Mesenteric fat pad (tissue), 1 donor: Measurements from ENCODE around the gene FCRL6. TPM values are rescaled to one million over a fixed set of nuclear protein-coding genes. Genes with fewer than 3 reads are reported as not detected.

Experiments used
- DNase-seq: peaks from one replicate; pipeline ENCODE4 v3.0.0-alpha.2; 2020; ENCODE audit warnings: low spot score
- total RNA-seq: library from RNA; stranded (reverse); fragmentation: NEBNext Ultra II Directional; extraction: Animal tissue kit (Norgen Biotek cat#: 25700); gene quantifications from one replicate; pipeline ENCODE4 v1.2.1, GENCODE V29; 2021
- donor health status: DM: yes; HTN: yes; CAD: no.

Gene FCRL6
- total RNA-seq, 1 donor from 2014 or later: not detected

DNA sequence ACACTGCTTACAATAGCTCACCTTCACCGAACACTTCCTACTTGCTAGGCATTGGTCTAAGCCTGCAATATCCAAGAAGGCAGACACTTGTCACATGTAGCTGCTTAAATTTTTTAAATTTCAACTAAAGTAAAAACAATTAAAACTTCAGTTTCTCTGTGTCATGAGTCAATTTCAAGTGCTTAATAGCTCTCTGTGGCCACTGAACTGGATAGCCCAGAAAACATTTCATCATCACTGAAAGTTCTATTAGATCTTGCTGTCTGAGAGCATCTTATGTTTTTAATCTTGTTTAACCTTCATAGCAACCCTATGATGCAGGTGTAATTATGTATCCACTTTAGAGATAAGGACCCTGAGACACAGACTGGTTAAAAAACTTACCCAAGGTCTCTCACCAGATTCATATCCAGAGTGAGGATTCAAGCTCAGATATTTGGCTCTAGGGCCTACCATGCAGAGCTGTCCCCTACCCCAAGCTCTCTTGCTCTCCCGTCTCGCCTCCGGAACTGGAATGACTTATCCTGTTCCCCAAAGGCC, 2.6 kb upstream of the FCRL6 start:
- DNase-seq: no peak

DNA sequence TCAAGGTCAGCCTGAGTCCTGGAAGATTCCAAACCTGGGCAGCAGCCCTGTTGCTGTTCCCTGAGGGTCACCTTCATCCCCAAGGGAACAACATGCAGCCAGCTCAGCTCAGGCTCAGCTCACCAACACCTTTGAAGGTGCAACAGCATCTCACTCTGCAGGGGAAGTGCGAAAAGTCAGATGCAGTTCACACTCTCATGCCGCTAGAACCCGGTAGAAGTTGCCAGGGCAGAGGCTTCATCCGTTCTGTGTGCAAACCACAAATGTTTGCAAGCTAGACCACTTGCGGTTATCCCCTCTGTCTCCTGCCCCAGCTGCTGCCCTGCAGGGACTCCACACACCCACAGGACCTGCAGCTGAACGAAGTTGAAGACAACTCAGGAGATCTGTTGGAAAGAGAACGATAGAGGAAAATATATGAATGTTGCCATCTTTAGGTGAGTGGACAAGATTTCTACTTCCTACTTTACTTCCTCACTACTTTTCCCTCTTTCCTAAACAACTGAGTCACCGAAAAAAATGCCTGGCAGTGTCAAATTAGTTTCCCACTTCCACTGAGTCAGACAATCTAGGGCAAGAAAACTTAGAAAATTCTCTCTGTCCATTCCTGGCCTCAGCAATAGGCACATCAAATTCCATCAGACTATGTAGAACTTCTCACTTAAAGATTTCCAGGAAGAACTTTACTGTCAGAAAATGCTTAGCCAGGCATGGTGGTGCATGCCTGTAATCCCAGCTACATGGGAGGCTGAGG, 1.8 kb upstream of the FCRL6 start:
- DNase-seq: no peak

DNA sequence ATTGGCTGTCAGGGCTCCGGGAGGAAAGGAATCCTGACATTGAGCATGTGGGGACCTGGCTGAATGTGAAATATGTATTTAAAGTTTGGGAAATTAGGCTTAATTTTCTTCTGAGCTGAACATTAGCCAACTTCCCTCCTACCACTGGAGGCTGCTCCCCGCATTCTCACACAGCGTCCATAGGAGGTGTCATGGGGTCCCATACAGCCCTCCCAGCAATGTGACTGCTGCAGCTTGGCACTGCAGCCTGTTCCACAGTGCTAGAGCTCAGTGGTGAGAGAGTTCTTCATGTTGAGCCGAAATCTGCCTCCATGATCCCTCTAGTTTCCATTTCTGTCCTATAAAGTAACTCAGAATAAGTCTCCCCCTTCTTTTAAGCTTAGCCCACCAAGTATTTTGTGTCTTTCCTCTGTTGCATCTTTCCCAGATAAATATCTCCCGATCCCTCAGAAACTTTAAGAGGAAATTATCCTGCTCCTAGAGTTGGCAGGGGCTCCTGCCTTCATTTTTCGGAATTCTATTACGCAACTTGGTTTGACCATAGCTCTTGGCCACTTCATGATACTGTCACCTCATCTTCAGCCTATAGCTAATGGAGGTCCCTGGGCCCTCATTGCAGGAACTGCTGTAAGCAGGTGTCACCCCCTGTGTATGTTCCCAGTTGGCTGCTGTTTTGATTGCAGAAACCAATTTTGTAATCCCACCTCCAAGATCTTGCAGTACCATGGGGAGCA, 2.0 kb downstream of the FCRL6 start:
- DNase-seq: no peak

DNA sequence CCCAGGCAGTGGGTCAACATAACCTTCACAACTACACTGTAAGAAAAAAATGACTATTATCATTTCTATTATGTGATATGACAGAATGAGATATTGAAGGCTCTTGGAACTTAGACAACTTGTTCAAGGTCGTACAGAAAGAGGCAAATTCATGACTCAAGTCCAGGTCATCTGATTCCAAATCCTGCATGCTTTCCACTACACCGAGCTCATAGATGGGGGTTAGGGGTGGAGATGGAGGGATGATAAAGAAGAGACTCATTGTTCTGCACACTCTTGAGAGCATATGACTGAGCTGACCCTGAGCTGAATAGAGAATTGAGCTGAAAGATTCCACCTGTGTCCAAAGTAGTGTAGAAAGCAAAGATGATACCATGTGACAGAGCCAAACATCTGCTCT, 2.8 kb downstream of the FCRL6 start:
- DNase-seq: no peak

DNA sequence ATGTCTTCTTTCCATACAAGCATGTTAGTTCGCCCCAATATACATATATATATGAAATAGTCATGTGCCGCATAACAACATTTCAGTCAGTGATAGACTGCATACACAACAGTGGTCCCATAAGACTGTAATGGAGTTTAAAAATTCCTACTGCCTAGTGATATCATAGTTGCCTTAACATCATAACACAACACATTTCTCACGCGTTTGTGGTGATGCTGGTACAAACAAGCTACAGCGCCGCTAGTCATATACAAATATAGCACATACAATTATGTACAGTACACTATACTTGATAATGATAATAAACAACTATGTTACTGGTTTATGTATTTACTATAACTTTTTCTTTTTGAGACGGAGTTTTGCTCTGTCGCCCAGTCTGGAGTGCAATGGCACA, 13.8 kb downstream of the FCRL6 start:
- no peak for DNase-seq

DNA sequence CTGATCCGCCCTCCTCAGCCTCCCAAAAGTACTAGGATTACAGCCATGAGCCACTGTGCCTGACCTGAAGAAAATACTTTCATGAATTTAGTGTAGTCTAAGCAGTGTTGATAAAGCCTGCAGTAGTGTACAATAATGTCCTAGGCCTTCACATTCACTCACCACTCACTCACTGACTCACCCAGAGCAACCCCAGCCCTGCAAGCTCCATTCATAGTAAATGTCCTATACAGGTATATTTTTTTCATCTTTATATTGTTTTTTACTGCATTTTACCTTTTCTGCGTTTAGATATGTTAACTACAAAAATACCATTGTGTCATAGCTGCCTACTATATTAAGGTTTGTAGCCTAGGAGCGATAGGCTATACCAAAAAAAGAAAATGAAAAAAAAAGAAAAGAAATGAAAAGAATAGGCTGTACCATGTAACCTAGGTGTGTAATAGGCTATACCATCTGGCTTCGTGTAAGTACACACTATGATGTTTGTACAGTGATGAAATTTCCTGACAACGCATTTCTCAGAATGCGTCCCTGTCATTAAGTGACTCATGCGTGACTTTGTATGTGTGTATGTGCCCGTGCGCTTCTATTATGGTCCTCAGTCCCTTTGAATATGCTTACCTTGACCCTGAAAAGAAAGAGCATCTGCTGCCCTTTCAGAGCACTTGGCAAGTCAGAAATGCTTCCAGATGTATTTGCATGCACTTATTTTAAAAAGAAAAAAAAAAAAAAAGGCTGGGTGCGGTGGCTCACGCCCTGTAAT, 15.3 kb downstream of the FCRL6 start:
- no peak for DNase-seq

DNA sequence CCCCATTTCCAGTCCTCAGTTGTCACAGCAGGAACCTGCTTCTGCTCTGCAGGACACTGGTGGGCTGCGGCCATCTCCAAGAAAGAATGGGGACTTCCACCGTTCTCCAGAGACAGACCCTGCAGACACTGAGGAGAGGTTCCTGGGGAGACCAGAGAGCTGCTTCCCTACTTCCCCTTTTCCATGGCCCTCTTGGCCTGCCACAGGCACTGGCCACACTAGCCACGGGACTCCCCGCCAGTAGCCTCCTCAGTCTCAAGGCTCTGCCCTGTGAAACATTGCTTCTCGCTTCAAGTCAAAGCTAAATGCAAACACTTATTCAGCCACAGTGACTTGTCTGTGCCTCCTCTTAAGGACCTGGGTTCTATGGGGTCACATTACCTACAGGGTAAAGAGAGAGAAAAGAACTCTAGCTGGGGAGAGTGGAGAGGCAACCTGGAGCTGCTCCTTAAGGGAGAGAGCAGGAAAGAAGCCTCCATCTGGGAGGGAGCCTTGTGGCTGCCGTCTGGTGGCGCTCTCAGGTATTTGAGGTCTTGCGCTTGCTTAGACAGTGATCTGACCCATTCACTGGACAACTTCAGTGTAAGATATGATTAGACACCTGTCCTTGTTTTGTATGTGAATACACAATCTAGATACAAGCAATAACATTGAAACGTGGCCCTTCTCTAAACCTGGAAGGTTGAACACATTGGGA, 19.2 kb downstream of the FCRL6 start:
- DNase-seq: no peak

DNA sequence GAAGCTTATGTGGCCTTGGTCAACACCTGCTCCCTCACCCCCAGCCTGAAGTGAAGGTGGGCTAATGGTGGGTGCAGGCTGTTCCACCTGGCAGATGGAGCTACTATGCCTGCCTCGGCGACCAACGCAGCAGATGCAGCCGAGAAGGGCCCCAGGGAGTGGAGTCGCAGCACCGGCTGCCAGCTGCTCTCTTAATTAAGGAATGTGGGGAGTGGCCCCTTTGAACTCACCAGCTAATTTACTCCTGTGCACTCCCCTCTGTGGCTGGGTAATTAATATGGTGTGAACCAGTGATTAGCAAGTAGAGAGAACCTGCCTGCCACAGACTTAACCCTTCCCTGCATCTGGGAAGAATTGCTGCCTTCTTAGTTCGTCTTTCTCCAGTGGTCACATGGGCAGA, 21.2 kb downstream of the FCRL6 start:
- DNase-seq: no peak

DNA sequence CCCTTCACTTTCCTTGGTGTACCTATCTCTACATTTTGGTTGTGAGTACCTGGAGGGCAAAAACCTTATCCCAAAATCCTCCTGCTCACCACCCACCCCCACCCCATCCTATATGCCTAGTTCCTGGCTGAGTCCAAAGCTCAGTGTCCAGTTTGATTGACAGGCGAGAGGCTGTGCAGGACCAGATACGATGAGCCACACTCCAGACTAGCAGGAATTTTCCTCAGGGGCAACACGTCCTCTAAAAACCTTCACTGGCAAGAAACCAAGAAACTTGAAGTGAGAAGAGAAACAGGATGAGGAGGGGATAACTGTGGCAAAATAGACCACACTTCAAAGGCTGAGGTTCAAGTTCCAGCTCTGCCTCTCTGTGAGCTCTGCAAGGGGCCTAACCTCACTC, 23.4 kb downstream of the FCRL6 start:
- DNase-seq: no peak

DNA sequence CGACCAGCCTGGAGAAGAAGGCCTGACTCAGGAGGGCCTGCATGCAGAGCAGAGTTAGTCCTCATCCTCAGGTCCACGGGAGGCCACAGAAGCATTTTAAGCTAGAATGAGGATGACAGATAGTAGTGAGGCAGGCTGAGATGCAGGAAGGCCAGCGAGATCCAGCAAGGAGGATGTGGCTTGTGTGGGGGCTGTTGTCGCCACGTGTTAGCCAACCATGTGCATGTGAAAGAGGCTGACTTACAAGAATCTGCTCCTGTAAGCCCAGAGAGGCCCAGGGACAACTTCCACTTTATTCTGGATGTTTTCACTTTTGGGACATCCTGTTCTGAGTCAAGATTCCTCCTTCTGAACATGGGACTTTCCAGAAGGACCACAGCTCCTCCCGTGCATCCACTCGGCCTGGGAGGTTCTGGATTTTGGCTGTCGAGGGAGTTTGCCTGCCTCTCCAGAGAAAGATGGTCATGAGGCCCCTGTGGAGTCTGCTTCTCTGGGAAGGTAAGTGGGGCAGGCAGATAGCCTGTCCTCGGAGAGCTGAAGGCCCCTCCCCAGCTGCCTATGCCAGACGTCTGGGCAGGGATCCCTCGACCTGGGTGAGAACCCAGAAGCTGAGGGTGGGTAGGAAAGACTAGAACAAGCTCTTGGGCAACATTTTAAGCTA, 24.4 kb downstream of the FCRL6 start, which contains the start of gene SLAMF8:
SLAMF8 (plus strand) TSS at position 433 of the 661 bp plus-strand sequence; CDS start at position 459, 26 bp downstream.
- no peak for DNase-seq

DNA sequence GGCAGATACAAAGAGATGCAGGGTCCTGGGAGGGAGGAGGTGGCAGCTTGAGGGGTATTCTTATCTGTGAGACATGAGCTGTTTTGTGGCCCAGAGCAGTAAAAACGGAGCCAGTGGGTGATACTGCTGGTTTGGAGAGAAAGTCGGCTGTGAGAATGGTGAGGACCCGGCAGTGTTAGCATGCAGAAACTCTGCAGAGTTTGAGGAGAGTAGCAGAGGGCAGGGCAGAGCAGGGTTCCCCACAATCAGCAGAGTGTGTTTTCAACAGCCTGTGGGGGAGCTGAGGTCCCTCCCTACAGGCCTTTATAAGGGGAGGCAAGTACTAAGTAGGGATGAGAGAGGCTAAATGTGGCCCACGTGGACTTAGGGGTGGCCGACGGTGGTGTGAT, 24.9 kb downstream of the FCRL6 start:
- no peak for DNase-seq

DNA sequence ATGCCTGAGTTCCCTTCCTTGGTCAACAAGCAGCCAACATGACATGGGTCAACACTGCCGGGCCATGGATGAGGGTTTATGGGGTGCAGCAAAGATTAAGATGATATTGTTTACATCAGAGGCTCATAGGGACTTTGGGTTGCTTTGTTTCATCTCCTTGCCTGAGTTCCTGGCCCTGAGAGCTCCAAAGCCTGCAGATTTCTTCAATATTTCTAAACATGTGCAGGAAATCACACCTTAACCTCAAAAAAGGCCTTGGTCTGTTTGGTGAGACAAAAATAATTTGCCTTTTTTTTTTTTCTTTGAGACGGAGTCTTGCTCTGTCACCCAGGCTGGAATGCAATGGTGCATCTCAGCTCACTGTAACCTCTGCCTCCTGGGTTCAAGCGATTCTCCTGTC, 25.4 kb downstream of the FCRL6 start:
- no peak for DNase-seq

DNA sequence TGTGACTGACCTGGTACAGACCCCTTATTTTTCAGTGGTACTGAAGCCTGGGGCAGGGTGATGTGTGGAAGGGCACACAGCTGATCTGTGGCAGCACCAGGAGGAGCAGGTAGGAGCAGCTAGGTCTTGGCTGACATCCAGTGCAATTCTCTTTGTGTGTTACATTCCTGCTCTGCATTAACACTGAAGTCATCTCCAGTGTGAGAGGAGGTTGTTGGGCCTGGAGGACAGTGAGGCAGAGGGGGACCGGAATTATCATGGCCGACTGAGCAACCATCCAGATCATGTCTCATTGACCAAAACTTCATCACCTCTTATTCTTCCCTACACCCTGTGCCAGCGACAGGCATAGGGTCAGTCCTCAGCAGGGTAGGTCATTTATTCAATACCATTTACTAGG, 26.0 kb downstream of the FCRL6 start:
- DNase-seq: no peak

DNA sequence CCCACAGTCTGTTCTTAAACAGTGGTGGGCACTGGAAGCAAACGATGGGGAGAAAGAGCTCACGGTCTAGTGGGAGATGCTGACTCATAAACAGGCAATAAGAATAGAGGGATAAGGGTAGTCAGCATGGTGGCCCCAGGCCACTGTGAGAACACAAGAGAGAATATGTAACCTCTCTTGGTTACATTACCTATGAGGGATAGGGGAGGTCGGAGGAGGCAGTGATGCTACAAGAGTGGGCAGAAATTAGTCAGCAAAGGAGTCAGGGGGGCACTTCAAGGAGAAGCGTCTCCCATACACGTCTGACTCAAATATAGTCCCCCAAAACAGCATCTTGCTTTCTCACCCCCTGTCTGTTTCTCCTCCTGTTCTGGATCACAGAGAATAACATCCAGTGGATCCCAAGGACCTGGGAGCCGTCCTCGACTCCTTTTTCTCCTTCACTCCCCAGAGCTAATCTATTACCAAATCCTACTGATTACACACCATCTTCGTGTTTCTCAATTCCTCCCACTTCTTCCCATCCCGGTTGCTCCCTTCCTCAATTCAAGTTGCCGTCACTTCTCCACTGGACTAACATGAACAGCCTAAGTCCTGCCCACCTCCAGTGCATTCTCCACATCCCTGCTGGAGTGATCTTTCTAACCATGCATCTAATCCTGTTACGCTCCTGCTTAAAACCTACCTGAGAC, 26.6 kb downstream of the FCRL6 start:
- no peak for DNase-seq

DNA sequence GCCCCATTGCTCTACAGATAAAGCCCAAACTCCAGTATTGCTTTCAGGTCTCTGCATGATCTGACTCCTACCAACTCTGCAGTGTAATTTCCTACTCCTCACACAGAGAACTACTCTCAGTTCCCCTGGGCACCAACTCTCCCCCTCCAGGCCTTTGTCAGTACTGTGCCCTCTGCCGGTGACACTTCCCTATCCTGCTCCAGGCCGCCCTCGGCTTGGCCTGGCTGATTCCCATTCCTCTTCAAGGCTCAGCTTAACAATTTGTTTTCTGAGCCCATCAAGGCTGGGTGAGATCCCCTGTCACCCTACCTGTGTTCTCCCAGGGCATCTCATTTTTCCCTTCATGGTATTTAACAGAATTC, 27.1 kb downstream of the FCRL6 start:
- DNase-seq: no peak

DNA sequence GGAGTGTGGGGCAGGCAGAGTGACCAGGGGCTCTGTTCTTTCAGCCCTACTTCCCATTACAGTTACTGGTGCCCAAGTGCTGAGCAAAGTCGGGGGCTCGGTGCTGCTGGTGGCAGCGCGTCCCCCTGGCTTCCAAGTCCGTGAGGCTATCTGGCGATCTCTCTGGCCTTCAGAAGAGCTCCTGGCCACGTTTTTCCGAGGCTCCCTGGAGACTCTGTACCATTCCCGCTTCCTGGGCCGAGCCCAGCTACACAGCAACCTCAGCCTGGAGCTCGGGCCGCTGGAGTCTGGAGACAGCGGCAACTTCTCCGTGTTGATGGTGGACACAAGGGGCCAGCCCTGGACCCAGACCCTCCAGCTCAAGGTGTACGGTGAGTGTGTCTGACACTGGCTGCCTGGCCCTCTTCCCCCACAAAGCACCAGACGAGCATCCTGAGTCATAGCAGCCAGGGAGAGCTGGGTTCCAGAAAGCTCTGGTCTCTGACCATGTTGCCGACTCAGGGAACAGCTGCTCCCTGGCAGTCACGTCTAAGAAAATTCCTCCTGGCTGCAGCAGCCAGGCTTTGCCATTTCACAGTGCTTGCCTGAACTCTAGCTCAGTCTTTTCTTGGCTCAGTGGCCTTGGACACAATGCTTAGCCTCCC, 27.8 kb downstream of the FCRL6 start:
- DNase-seq: no peak

DNA sequence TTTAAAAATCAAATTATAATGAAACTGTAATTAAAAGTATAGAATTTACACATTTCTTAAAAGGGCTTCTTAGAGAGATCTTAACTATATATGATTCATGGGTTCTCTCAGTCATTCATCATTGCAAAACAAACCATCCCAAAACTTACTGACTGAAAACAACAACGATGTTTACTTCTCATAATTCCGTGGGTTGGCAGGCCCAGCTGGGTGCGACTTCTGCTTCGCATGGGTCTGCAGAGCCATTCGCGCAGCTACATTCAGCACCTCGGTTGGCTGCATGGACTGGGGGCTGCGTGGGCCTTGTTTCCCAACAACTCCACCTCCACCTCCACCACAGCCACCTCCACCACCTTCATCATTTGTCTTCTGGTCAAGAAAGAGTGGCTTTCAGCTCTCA, 28.6 kb downstream of the FCRL6 start:
- no peak for DNase-seq

DNA sequence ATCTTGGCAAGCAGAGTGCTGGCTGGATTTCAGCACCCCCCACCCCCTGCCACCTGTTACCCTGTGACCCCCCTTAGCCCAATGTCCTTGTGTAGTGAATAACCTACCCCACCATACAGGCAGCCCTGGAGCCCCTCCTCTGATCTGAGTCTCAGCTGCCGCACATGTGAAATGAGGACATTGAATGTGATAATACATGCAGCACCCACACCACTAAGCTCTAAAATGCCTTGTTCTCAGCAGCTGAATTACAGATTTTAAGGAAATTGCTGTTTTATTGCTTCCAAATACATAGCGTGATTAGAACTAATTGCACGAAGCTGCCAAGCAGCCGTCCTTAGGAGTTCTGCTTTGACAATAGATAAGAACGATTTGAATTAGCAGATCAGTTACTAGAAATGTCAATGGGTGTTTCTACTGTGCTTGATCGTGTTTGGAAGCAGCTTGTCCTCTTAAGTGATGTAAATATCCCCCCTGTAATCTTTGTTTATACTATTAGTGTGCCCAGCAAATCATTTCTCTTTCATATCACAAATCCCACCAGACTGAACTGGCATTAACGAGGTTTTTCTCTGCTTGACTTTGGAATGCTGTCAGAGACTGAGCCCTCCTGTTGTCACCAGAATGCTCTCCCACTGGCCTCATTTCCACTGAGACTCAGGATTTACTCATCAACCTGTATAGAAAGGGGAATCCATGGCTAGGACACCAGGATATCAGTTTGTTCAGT, 29.4 kb downstream of the FCRL6 start:
- no peak for DNase-seq

DNA sequence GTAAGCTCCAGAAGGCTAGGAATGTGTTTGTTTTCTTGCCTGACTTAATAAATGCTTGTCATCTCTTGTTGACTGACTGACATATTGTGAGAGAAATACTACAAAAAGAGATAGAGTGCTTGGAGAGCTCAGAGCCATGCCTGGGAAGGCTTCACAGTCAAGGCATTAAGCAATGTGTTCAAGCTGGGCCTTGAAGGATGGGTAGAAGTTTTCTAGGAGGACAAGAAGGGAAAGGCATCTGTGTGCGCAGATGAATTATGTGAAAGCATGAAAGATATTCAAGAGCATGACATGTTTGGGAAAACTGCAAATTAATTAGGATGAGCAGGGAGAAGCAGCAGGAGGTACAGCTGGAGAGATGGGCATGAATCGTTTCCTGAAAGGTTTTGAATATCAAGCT, 30.1 kb downstream of the FCRL6 start:
- DNase-seq: no peak
